Progenitor cell of endocrine pancreas (in vitro differentiated cells): Measurements from ENCODE around the gene PPL. TPM values are rescaled to one million over a fixed set of nuclear protein-coding genes. Genes with fewer than 3 reads are reported as not detected.

Experiments
- DNase-seq: peaks from one replicate; pipeline ENCODE4 v3.0.0; 2021; ENCODE audit warnings: low spot score; ENCODE audit not compliant: unreplicated experiment
- H3K27ac Mint-ChIP-seq: 2 replicates; pipeline ENCODE4 v1.8.0; 2021; ENCODE audit warnings: mild to moderate bottlenecking, moderate library complexity, mixed read lengths
- H3K27me3 Mint-ChIP-seq: 2 replicates; pipeline ENCODE4 v1.8.0; 2021; ENCODE audit warnings: mixed read lengths
- H3K36me3 Mint-ChIP-seq: 2 replicates; pipeline ENCODE4 v1.8.0; 2022; ENCODE audit warnings: mixed read lengths; ENCODE audit not compliant: insufficient read depth
- H3K4me1 Mint-ChIP-seq: 2 replicates; pipeline ENCODE4 v1.8.0; 2021; ENCODE audit warnings: low read depth, mixed read lengths
- H3K4me3 Mint-ChIP-seq: 2 replicates; pipeline ENCODE4 v1.8.0; 2021; ENCODE audit warnings: low read depth, mild to moderate bottlenecking, moderate library complexity, mixed read lengths
- H3K9me3 Mint-ChIP-seq: 2 replicates; pipeline ENCODE4 v1.8.0; 2021; ENCODE audit warnings: low read depth, mixed read lengths
- total RNA-seq: library from RNA; stranded (reverse); gene quantifications from 2 replicates; pipeline ENCODE4 v1.2.1, GENCODE V29; 2021
- TF ChIP-seq, protein P1 (sequence below): fragments of 200-600 bp; sonication (generic); IDR thresholded peaks from one replicate; pipeline ENCODE4 v1.5.0; 2021; ENCODE audit warnings: antibody characterized with exemption, mild to moderate bottlenecking; ENCODE audit not compliant: unreplicated experiment

PPL gene
- total RNA-seq, 1 donor from 2014 or later, result 64.1 TPM

DNA sequence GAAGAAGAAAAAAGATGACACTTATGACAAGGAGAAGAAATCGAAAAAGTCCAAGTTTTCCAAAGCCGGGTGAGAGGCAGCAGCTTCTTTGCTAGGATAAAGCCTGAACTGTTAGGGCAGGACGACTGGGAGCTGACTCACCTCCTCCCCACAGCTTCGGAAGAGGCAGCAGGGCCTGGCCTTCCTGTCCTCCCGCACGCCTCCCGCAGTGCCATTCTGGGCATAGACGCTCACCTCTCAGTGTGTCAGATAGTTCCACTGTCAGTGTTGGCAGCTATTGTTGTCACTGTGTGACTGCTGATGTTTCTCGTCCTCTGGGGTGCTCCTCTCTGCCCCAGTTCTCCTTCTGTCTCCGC is 77.1 kb downstream of the PPL start:
- Mint-ChIP-seq H3K9me3 (no peaks in the 10 kb centered on the region), H3K36me3 (peaks cover 22% of the 10 kb centered on the region), H3K4me3 (no peak overlapping the region), H3K27me3 (no peaks in the 10 kb centered on the region), H3K4me1 (no peaks in the 10 kb centered on the region), H3K27ac (peak overlapping the region; percentile 62)
- no peak for DNase-seq
- TF ChIP-seq, protein P1, sequence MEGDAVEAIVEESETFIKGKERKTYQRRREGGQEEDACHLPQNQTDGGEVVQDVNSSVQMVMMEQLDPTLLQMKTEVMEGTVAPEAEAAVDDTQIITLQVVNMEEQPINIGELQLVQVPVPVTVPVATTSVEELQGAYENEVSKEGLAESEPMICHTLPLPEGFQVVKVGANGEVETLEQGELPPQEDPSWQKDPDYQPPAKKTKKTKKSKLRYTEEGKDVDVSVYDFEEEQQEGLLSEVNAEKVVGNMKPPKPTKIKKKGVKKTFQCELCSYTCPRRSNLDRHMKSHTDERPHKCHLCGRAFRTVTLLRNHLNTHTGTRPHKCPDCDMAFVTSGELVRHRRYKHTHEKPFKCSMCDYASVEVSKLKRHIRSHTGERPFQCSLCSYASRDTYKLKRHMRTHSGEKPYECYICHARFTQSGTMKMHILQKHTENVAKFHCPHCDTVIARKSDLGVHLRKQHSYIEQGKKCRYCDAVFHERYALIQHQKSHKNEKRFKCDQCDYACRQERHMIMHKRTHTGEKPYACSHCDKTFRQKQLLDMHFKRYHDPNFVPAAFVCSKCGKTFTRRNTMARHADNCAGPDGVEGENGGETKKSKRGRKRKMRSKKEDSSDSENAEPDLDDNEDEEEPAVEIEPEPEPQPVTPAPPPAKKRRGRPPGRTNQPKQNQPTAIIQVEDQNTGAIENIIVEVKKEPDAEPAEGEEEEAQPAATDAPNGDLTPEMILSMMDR, result no peak

DNA sequence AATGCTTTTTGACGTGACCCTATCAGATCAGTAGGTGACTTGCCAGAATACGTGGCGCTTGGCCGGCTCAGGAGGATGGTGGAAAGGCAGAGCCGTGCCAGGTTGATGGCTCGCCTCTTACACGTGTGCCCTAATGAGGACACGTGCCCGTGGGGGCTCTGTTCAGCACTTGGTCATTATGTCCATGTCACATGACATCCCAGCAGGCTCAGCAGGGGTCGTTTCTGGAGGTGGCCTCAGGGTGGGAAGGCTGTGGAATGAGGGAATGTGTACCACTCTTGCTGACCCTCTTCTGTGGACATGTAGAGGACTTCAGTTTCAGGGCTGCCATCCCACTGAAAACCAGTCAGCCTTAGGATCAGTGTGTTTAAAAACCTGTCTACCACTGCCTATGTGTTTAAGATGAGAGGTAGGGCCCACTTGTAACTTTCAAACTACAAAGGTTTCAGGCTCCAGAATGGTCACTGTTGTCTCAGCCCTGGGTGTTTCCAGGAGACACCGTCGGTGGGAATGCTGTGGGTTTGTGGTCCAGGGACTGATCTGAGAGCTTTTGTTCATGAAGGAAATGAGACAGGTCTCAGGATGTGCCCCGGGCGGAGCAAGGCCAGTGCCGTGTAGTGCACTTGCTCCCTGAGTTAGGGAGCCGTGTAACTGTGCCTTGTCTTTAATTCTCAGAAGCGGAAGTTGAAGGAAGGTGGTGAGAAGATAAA is 77.6 kb downstream of the PPL start:
- TF ChIP-seq, protein P1, result no peak
- Mint-ChIP-seq H3K4me3 (no peak overlapping the region), H3K36me3 (peaks cover 22% of the 10 kb centered on the region)

DNA sequence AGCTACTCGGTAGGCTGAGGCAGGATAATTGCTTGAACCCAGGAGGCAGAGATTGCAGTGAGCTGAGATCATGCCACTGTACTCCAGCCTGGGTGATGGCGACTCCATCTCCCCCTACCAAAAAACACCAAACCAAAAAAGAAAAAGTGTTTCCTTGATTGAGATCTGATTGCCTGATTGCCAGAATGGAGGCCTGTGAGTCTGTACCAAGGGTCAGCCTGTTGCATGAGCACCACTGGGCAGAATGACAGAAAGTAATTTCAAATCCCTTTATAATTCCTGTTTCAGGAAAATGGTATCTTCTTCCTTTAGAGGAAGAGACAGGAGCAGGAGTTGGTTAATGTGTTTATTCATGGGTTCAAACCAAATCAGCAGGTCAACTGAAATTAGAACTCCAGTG is 81.1 kb downstream of the PPL start:
- peaks cover 23% of the 10 kb centered on the region for H3K36me3 Mint-ChIP-seq
- TF ChIP-seq, protein P1, result no peak
- H3K27ac Mint-ChIP-seq, result no peak overlapping the region
- no peaks in the 10 kb centered on the region for H3K9me3 Mint-ChIP-seq
- no peaks in the 10 kb centered on the region for H3K27me3 Mint-ChIP-seq
- no peak overlapping the region for H3K4me3 Mint-ChIP-seq
- H3K4me1 Mint-ChIP-seq, result peaks cover 3% of the 10 kb centered on the region
- no peak for DNase-seq

More for the DNA sequence above, 77.6 kb downstream of the PPL start:
- Mint-ChIP-seq H3K9me3 (no peaks in the 10 kb centered on the region), H3K4me1 (no peaks in the 10 kb centered on the region), H3K27me3 (no peaks in the 10 kb centered on the region), H3K27ac (peak overlapping the region; percentile 62)
- no peak for DNase-seq

DNA sequence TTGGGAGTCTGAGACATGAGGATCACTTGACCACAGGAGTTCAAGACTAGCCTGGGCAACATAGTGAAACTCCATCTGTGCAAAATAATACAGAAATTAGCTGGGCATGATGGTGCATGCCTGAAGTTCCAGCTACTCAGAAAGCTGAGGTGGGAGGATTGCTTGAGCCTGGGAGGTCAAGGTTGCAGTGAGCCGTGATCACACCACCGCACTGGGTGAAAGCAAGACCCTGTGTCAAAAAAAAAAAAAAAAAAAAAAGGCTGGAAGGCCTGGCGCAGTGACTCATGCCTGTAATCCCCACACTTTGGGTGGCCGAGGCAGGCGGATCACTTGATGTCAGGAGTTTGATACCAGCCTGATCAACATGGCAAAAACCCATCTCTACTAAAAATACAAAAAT is 81.6 kb downstream of the PPL start:
- H3K36me3 Mint-ChIP-seq, result peaks cover 21% of the 10 kb centered on the region
- H3K27me3 Mint-ChIP-seq, result no peaks in the 10 kb centered on the region
- no peaks in the 10 kb centered on the region for H3K9me3 Mint-ChIP-seq
- TF ChIP-seq, protein P1, result no peak
- H3K27ac Mint-ChIP-seq, result no peak overlapping the region
- no peak for DNase-seq
- H3K4me3 Mint-ChIP-seq, result no peak overlapping the region
- peaks cover 3% of the 10 kb centered on the region for H3K4me1 Mint-ChIP-seq

DNA sequence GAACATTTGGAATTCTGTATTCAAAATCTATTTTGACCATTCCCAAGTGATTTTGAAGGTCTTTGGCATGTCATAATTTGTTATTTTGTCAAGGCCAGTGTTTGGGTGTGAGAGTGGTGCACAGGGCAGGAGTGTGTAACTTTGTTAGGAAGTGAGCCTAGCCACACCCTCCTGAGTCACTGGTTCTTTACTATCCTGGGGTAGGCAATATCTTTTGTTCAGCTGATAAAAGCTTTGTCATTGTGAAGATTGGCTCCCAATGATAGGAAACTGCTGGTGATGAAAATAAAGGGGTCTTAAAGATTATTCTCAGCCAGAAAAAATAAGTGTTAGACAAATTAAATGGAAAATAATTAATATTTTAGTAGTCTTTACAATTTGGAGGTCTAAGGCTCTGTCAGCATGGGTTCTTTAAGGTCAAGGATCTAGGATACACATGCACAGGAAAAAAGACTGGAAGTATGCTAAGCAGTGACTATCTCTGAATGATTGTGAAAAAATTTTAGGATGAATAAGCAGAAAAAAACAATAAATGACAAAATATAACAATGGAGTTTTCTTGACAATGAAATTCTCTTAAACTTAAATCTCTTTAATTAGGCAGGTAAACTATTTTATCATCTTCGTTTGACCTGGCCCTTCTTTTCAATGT is 84.6 kb downstream of the PPL start:
- H3K9me3 Mint-ChIP-seq, result no peaks in the 10 kb centered on the region
- peaks cover 20% of the 10 kb centered on the region for H3K4me1 Mint-ChIP-seq
- no peak for DNase-seq
- H3K36me3 Mint-ChIP-seq, result peaks cover 7% of the 10 kb centered on the region
- no peaks in the 10 kb centered on the region for H3K27me3 Mint-ChIP-seq
- no peak overlapping the region for H3K4me3 Mint-ChIP-seq
- TF ChIP-seq, protein P1, result no peak
- no peak overlapping the region for H3K27ac Mint-ChIP-seq
